Fibroblast of lung (primary cell): Measurements from ENCODE around the gene ITPR2. TPM values are rescaled to one million over a fixed set of nuclear protein-coding genes. Genes with fewer than 3 reads are reported as not detected.

ENCODE experiments used
- DNase-seq, 2 donors: peaks; one replicate each; pipeline versions ENCODE4 v3.0.0 to v3.0.0-alpha.2; 2010; ENCODE audit warnings: low read depth in 2 of 2
- H2AFZ ChIP-seq: 2 replicates; pipeline ENCODE4 v1.5.1; 2012; ENCODE audit warnings: low read length, control low read depth, inconsistent platforms
- H3K27ac ChIP-seq: 2 replicates; pipeline ENCODE4 v1.5.1; 2011; ENCODE audit warnings: low read length, control low read depth; ENCODE audit not compliant: insufficient read depth
- H3K27me3 ChIP-seq: 2 replicates; pipeline ENCODE4 v1.5.1; 2011; ENCODE audit warnings: mild to moderate bottlenecking, low read length; ENCODE audit not compliant: control insufficient read depth, insufficient read depth
- H3K36me3 ChIP-seq: 2 replicates; pipeline ENCODE4 v1.5.1; 2011; ENCODE audit warnings: low read length; ENCODE audit not compliant: control insufficient read depth, insufficient read depth
- H3K4me1 ChIP-seq: 2 replicates; pipeline ENCODE4 v1.5.1; 2011; ENCODE audit warnings: low read length; ENCODE audit not compliant: control insufficient read depth, insufficient read depth; ENCODE audit errors: extremely low read depth
- H3K4me2 ChIP-seq: 2 replicates; pipeline ENCODE4 v1.5.1; 2011; ENCODE audit warnings: low read length, control low read depth; ENCODE audit not compliant: insufficient read depth; ENCODE audit errors: extremely low read depth
- H3K4me3 ChIP-seq, 4 experiments: fragments of 200-600 bp in 1 of 4; sonication (generic) in 1 of 4; replicated peaks in 1 of 4; 2 replicates each; pipeline ENCODE4 v1.5.1; 2011 to 2016; ENCODE audit warnings: low read length in 4 of 4, low read depth in 3 of 4, mild to moderate bottlenecking in 3 of 4, control low read depth in 2 of 4, inconsistent platforms in 1 of 4, mixed read lengths in 1 of 4; ENCODE audit not compliant: insufficient read depth in 1 of 4; ENCODE audit errors: control extremely low read depth in 1 of 4
- H3K79me2 ChIP-seq: 2 replicates; pipeline ENCODE4 v1.5.1; 2012; ENCODE audit warnings: mild to moderate bottlenecking, low read length, inconsistent platforms; ENCODE audit not compliant: control insufficient read depth, insufficient read depth
- H3K9ac ChIP-seq: 2 replicates; pipeline ENCODE4 v1.5.1; 2011; ENCODE audit warnings: mild to moderate bottlenecking, low read length, control low read depth; ENCODE audit not compliant: insufficient read depth
- H3K9me3 ChIP-seq: 2 replicates; pipeline ENCODE4 v1.5.1; 2012; ENCODE audit warnings: low read depth, low read length; ENCODE audit not compliant: control insufficient read depth, insufficient read depth
- H4K20me1 ChIP-seq: 2 replicates; pipeline ENCODE4 v1.5.1; 2011; ENCODE audit warnings: low read length; ENCODE audit not compliant: control insufficient read depth, insufficient read depth; ENCODE audit errors: extremely low read depth
- EZH2 ChIP-seq: IDR thresholded peaks from 2 replicates; pipeline ENCODE4 v1.5.1; 2012; ENCODE audit warnings: low read length, control low read depth, mild to moderate bottlenecking; ENCODE audit errors: missing control alignments
- polyA plus RNA-seq, 2 donors: library from polyadenylated mRNA; depleted of rRNA in 1 of 2; stranded (reverse) in 1 of 2; unstranded in 1 of 2; fragments of >200 nt; gene quantifications; 2 replicates each; pipeline ENCODE4 v1.2.1, GENCODE V29; 2011 to 2012; ENCODE audit warnings: missing spikeins in 1 of 2
- total RNA-seq: library from RNA; depleted of rRNA; stranded (reverse); fragments of >200 nt; gene quantifications from 2 replicates; pipeline ENCODE4 v1.2.1, GENCODE V29; 2014
- TF ChIP-seq, protein P1 (sequence below), 2 donors: IDR thresholded peaks in 1 of 2; conservative IDR thresholded peaks in 1 of 2; 1 replicate in 1 of 2; 2 replicates in 1 of 2; pipeline ENCODE4 v1.5.1; 2011 to 2012; ENCODE audit warnings: low read length in 2 of 2, control low read depth in 1 of 2, inconsistent platforms in 1 of 2, low read depth in 1 of 2, mild to moderate bottlenecking in 1 of 2

ITPR2 gene
- total and polyA plus RNA-seq, 2 donors (not counting 1 experiment from before 2014, with no cell fraction given): 5.1 to 24.6 TPM

DNA sequence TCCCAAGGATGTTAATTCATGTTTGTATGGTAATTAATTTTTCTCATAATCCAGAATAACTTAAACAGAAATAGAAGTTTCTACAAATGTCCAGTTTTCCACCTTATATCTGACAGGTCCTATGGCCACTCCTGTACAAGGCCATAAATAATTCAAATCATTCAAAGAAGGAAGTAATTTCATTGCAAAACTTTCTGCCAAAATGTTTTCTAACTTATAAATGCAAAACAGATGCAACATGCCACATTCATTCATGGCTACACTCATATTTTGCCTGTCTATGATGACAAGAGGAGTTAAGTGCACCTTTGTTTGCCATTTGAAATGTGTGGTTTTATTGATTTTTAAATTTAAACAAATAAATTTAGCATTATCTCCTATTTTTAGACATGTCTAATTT is 34.4 kb downstream of the ITPR2 start:
- TF ChIP-seq, protein P1, sequence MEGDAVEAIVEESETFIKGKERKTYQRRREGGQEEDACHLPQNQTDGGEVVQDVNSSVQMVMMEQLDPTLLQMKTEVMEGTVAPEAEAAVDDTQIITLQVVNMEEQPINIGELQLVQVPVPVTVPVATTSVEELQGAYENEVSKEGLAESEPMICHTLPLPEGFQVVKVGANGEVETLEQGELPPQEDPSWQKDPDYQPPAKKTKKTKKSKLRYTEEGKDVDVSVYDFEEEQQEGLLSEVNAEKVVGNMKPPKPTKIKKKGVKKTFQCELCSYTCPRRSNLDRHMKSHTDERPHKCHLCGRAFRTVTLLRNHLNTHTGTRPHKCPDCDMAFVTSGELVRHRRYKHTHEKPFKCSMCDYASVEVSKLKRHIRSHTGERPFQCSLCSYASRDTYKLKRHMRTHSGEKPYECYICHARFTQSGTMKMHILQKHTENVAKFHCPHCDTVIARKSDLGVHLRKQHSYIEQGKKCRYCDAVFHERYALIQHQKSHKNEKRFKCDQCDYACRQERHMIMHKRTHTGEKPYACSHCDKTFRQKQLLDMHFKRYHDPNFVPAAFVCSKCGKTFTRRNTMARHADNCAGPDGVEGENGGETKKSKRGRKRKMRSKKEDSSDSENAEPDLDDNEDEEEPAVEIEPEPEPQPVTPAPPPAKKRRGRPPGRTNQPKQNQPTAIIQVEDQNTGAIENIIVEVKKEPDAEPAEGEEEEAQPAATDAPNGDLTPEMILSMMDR (conservative IDR thresholded peaks at IDR 0.05 in 1 of 2, IDR thresholded peaks at IDR 0.05 in 1 of 2; ENCODE audit: low read depth in 1 of 2, low read length in 2 of 2): no peak
- TF ChIP-seq EZH2: no peak
- Histone ChIP-seq H3K27ac (no peak overlapping the region), H3K4me3 (no peak overlapping the region), H3K4me1 (no peaks in the 10 kb centered on the region), H3K36me3 (no peaks in the 10 kb centered on the region), H2AFZ (no peak overlapping the region), H3K9me3 (no peaks in the 10 kb centered on the region), H3K79me2 (no peaks in the 10 kb centered on the region), H4K20me1 (no peaks in the 10 kb centered on the region), H3K27me3 (no peaks in the 10 kb centered on the region), H3K9ac (no peak overlapping the region), H3K4me2 (no peak overlapping the region)
- no peak for DNase-seq

DNA sequence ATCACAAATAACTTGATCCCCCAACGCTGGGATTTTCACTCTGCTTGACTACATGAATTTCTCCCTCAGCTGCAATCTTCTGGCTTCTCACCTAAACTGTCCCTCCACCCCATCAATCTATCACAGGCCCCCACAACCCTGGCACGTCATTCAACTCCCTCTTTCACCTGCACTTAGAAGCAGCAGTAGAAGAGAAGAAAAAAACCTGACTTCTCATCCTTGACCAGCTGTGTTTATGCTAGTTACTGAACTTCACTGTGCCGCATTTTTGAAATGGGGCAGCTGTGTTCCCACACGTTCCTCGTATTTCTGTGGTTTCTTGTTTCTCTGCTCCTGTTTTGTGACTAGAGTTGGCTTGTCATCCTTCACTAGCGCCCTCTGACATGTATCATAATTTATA is 35.0 kb downstream of the ITPR2 start:
- H3K9ac ChIP-seq: no peak overlapping the region
- H2AFZ ChIP-seq: no peak overlapping the region
- H3K27me3 ChIP-seq: no peaks in the 10 kb centered on the region
- peak overlapping the region; percentile 9 for H3K4me2 ChIP-seq
- H3K4me3 ChIP-seq: no peak overlapping the region
- no peak for TF ChIP-seq EZH2
- TF ChIP-seq, protein P1 (conservative IDR thresholded peaks at IDR 0.05 in 1 of 2, IDR thresholded peaks at IDR 0.05 in 1 of 2; ENCODE audit: low read depth in 1 of 2, low read length in 2 of 2): no peak
- DNase-seq: peak; percentile 75 to 96
- no peaks in the 10 kb centered on the region for H3K4me1 ChIP-seq
- H3K27ac ChIP-seq: no peak overlapping the region
- no peaks in the 10 kb centered on the region for H3K9me3 ChIP-seq
- no peaks in the 10 kb centered on the region for H3K36me3 ChIP-seq
- no peaks in the 10 kb centered on the region for H4K20me1 ChIP-seq
- no peaks in the 10 kb centered on the region for H3K79me2 ChIP-seq

DNA sequence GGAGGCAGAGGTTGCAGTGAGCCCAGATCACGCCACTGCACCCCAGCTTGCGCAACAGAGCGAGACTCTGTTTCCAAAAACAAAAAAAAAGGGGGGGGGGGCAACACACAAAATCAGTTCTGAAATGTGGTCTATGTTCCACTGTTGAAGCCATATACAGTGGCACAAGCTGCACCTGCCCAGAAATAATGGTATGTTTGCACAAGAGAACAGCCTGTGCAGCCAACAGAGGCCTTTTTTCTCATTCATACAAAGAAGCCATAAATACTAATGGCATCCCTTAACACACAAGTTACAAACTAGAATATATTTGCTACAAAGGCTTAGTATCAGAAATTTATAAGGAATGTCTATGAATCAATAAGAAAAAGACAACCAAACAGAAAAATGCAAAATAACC is 37.1 kb downstream of the ITPR2 start:
- Histone ChIP-seq H3K9me3 (no peaks in the 10 kb centered on the region), H4K20me1 (no peaks in the 10 kb centered on the region), H3K36me3 (no peaks in the 10 kb centered on the region), H3K9ac (no peak overlapping the region), H3K79me2 (no peaks in the 10 kb centered on the region), H3K27me3 (no peaks in the 10 kb centered on the region), H3K4me1 (peaks cover 4% of the 10 kb centered on the region), H3K4me2 (no peak overlapping the region), H3K27ac (no peak overlapping the region), H3K4me3 (no peak overlapping the region), H2AFZ (no peak overlapping the region)
- no peak for DNase-seq
- TF ChIP-seq, protein P1 (conservative IDR thresholded peaks at IDR 0.05 in 1 of 2, IDR thresholded peaks at IDR 0.05 in 1 of 2; ENCODE audit: low read depth in 1 of 2, low read length in 2 of 2): no peak
- TF ChIP-seq EZH2: no peak
